SJCRH30 (cell line): Measurements from ENCODE around the gene ACY1. TPM values are rescaled to one million over a fixed set of nuclear protein-coding genes. Genes with fewer than 3 reads are reported as not detected.
A peak's percentile ranks its signal among the peaks of the same experiment; 100 is the strongest.

ENCODE experiments used
- DNase-seq, 2 experiments: peaks; one replicate each; pipeline ENCODE4 v3.0.0-alpha.2; 2015 to 2020
- H3K27ac ChIP-seq: fragments of 250-450 bp; sonication (Bioruptor Pico); 2 replicates; pipeline ENCODE4 v1.5.1; 2020; ENCODE audit warnings: mild to moderate bottlenecking, moderate library complexity
- H3K27me3 ChIP-seq: fragments of 250-450 bp; sonication (Bioruptor Pico); 2 replicates; pipeline ENCODE4 v1.5.1; 2020; ENCODE audit warnings: mild to moderate bottlenecking, moderate library complexity
- H3K36me3 ChIP-seq: fragments of 250-450 bp; sonication (Bioruptor Pico); 2 replicates; pipeline ENCODE4 v1.5.1; 2020; ENCODE audit warnings: mild to moderate bottlenecking, moderate library complexity
- H3K4me1 ChIP-seq: fragments of 250-450 bp; sonication (Bioruptor Pico); 2 replicates; pipeline ENCODE4 v1.5.1; 2020; ENCODE audit warnings: mild to moderate bottlenecking, moderate library complexity
- H3K4me3 ChIP-seq: fragments of 250-450 bp; sonication (Bioruptor Pico); 2 replicates; pipeline ENCODE4 v1.5.1; 2020; ENCODE audit warnings: mild to moderate bottlenecking, moderate library complexity
- H3K9me3 ChIP-seq: fragments of 250-450 bp; sonication (Bioruptor Pico); replicated peaks from 2 replicates; pipeline ENCODE4 v1.5.1; 2020; ENCODE audit warnings: mild to moderate bottlenecking, moderate library complexity
- total RNA-seq: library from RNA; depleted of rRNA; stranded (reverse); fragments of >200 nt; shearing (Covaris generic); gene quantifications from 2 replicates; pipeline ENCODE4 v1.2.3, GENCODE V29; 2014; rRNA removed

Gene ACY1
- 24.5 and 26.2 TPM in 2 replicates for total RNA-seq

- Histone ChIP-seq H3K4me1 (peaks cover 3% of the 10 kb centered on the region; the same call in 1 of the 2 replicates), H3K27me3 (no peaks in the 10 kb centered on the region), H3K4me3 (peak within 1 kb of the TSS; percentile 60), H3K27ac (peak within 1 kb of the TSS; percentile 64), H3K36me3 (no peaks in the 10 kb centered on the region), H3K9me3 (no peaks in the 10 kb centered on the region)
- peak; percentile 78 to 81 for DNase-seq
Measured at GRCh38 chr3:51982838-51983577, at the start of gene ACY1. ACY1 (plus strand) TSS chr3:51983535; CDS start chr3:51984065, 530 bp downstream.

- Histone ChIP-seq H3K9me3 (no peaks in the 10 kb centered on the region), H3K27ac (no peak overlapping the region), H3K4me3 (no peak overlapping the region), H3K36me3 (peaks cover 40% of the 10 kb centered on the region), H3K4me1 (no peaks in the 10 kb centered on the region), H3K27me3 (no peaks in the 10 kb centered on the region)
- no peak for DNase-seq
Measured at GRCh38 chr3:51934139-51934850, 49.0 kb upstream of the ACY1 start.

- Histone ChIP-seq H3K4me3 (no peak overlapping the region), H3K36me3 (peaks cover 40% of the 10 kb centered on the region), H3K9me3 (no peaks in the 10 kb centered on the region), H3K4me1 (no peaks in the 10 kb centered on the region), H3K27ac (no peak overlapping the region), H3K27me3 (no peaks in the 10 kb centered on the region)
- no peak for DNase-seq
Measured at GRCh38 chr3:51934991-51935885, 48.1 kb upstream of the ACY1 start.

GRCh38 chr3:51935886-51936755, 47.2 kb upstream of the ACY1 start:
- Histone ChIP-seq H3K4me1 (0 out of 2 replicates have a peak, but pooled peaks cover 3% of the 10 kb centered on the region), H3K4me3 (no peak overlapping the region), H3K36me3 (peaks cover 38% of the 10 kb centered on the region), H3K27ac (no peak overlapping the region), H3K27me3 (no peaks in the 10 kb centered on the region), H3K9me3 (no peaks in the 10 kb centered on the region)
- no peak for DNase-seq

GRCh38 chr3:51937014-51937413, 46.3 kb upstream of the ACY1 start:
- Histone ChIP-seq H3K36me3 (peaks cover 37% of the 10 kb centered on the region), H3K9me3 (no peaks in the 10 kb centered on the region), H3K4me3 (no peak overlapping the region), H3K4me1 (0 out of 2 replicates have a peak, but pooled peaks cover 3% of the 10 kb centered on the region), H3K27me3 (no peaks in the 10 kb centered on the region), H3K27ac (no peak overlapping the region)
- no peak for DNase-seq

GRCh38 chr3:51937611-51938450, 45.5 kb upstream of the ACY1 start:
- no peak overlapping the region for H3K27ac ChIP-seq
- H3K4me1 ChIP-seq, result 0 out of 2 replicates have a peak, but pooled peaks cover 3% of the 10 kb centered on the region
- H3K27me3 ChIP-seq, result no peaks in the 10 kb centered on the region
- DNase-seq, result no peak
- peaks cover 32% of the 10 kb centered on the region for H3K36me3 ChIP-seq
- no peaks in the 10 kb centered on the region for H3K9me3 ChIP-seq
- H3K4me3 ChIP-seq, result no peak overlapping the region

- no peak for DNase-seq
- Histone ChIP-seq H3K27ac (no peak overlapping the region), H3K27me3 (no peaks in the 10 kb centered on the region), H3K4me1 (0 out of 2 replicates have a peak, but pooled peaks cover 7% of the 10 kb centered on the region), H3K36me3 (peaks cover 26% of the 10 kb centered on the region), H3K4me3 (no peak overlapping the region), H3K9me3 (no peaks in the 10 kb centered on the region)
Measured at GRCh38 chr3:51938780-51939425, 44.4 kb upstream of the ACY1 start.

GRCh38 chr3:51940648-51941462, 42.5 kb upstream of the ACY1 start:
- H3K27ac ChIP-seq, result peak overlapping the region; percentile 24; the same call in 1 of the 2 replicates
- no peaks in the 10 kb centered on the region for H3K9me3 ChIP-seq
- H3K4me1 ChIP-seq, result 0 out of 2 replicates have a peak, but pooled peaks cover 7% of the 10 kb centered on the region
- H3K36me3 ChIP-seq, result peaks cover 13% of the 10 kb centered on the region
- DNase-seq, result no peak
- no peaks in the 10 kb centered on the region for H3K27me3 ChIP-seq
- peak overlapping the region; percentile 79 for H3K4me3 ChIP-seq

- Histone ChIP-seq H3K36me3 (peaks cover 8% of the 10 kb centered on the region), H3K27ac (peak overlapping the region; percentile 24; the same call in 1 of the 2 replicates), H3K27me3 (no peaks in the 10 kb centered on the region), H3K4me3 (peak overlapping the region; percentile 79), H3K9me3 (no peaks in the 10 kb centered on the region), H3K4me1 (0 out of 2 replicates have a peak, but pooled peaks cover 7% of the 10 kb centered on the region)
- DNase-seq, result no peak
Measured at GRCh38 chr3:51941463-51941797, 41.9 kb upstream of the ACY1 start.

GRCh38 chr3:51941798-51942602, 41.3 kb upstream of the ACY1 start, which contains the start of the genes PARP3 and RRP9:
PARP3 (plus strand) TSS chr3:51942363; CDS start chr3:51943356, 993 bp downstream.
RRP9 (minus strand) TSS chr3:51941904; CDS start chr3:51941867, 37 bp downstream.
- peak; percentile 100 for DNase-seq
- Histone ChIP-seq H3K4me1 (0 out of 2 replicates have a peak, but pooled peaks cover 7% of the 10 kb centered on the region), H3K36me3 (peaks cover 2% of the 10 kb centered on the region; the same call in 1 of the 2 replicates), H3K9me3 (no peaks in the 10 kb centered on the region), H3K27me3 (no peaks in the 10 kb centered on the region), H3K4me3 (peak within 1 kb of the TSS; percentile 79), H3K27ac (peak within 1 kb of the TSS; percentile 78)
